ENCODE results near the gene TMEM217. TPM values are rescaled to one million over a fixed set of nuclear protein-coding genes. Genes with fewer than 3 reads are reported as not detected.

The TMEM217 gene
- total and polyA plus RNA-seq, 2 donors (not counting 1 experiment from before 2014, with no cell fraction given), result 0.73 to 1.2 TPM

DNA sequence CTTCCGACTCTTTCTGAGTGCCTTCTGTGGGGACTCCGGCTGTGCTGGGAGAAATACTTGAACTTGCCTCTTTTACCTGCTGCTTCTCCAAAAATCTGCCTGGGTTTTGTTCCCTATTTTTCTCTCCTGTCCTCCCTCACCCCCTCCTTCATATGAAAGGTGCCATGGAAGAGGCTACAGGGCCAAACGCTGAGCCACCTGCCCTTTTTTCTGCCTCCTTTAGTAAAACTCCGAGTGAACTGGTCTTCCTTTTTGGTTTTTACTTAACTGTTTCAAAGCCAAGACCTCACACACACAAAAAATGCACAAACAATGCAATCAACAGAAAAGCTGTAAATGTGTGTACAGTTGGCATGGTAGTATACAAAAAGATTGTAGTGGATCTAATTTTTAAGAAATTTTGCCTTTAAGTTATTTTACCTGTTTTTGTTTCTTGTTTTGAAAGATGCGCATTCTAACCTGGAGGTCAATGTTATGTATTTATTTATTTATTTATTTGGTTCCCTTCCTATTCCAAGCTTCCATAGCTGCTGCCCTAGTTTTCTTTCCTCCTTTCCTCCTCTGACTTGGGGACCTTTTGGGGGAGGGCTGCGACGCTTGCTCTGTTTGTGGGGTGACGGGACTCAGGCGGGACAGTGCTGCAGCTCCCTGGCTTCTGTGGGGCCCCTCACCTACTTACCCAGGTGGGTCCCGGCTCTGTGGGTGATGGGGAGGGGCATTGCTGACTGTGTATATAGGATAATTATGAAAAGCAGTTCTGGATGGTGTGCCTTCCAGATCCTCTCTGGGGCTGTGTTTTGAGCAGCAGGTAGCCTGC lies 83.2 kb downstream of the TMEM217 start:
- POLR2A ChIA-PET, result interaction anchor here (0.5 to 0.7 kb wide), 2 partner anchors 13 to 707 kb away, joined by 3 read pairs; no protein-coding TSS in a partner anchor
- no peak overlapping the region for H3K27ac ChIP-seq (ENCODE audit: low read length in 2 of 2)

More for the DNA sequence above, 83.2 kb downstream of the TMEM217 start:
- ATAC-seq (ENCODE audit: low read depth) (no peak), DNase-seq (no peak)
- TF ChIP-seq, protein P1, sequence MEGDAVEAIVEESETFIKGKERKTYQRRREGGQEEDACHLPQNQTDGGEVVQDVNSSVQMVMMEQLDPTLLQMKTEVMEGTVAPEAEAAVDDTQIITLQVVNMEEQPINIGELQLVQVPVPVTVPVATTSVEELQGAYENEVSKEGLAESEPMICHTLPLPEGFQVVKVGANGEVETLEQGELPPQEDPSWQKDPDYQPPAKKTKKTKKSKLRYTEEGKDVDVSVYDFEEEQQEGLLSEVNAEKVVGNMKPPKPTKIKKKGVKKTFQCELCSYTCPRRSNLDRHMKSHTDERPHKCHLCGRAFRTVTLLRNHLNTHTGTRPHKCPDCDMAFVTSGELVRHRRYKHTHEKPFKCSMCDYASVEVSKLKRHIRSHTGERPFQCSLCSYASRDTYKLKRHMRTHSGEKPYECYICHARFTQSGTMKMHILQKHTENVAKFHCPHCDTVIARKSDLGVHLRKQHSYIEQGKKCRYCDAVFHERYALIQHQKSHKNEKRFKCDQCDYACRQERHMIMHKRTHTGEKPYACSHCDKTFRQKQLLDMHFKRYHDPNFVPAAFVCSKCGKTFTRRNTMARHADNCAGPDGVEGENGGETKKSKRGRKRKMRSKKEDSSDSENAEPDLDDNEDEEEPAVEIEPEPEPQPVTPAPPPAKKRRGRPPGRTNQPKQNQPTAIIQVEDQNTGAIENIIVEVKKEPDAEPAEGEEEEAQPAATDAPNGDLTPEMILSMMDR (IDR thresholded peaks at IDR 0.05), result no peak
- TF ChIP-seq EZH2 (IDR thresholded peaks at IDR 0.05; ENCODE audit: borderline replicate concordance, insufficient read depth, low read depth, low read length, poor library complexity, severe bottlenecking), result no peak
- Histone ChIP-seq H3K27me3 (replicated peaks in 1 of 4; ENCODE audit: control extremely low read depth in 1 of 4, control insufficient read depth in 3 of 4, insufficient read depth in 4 of 4, low read length in 3 of 4) (no peaks in the 10 kb centered on the region), H4K20me1 (ENCODE audit: control insufficient read depth, insufficient read depth, low read length, poor library complexity, severe bottlenecking) (peaks cover 36% of the 10 kb centered on the region), H3K36me3 (replicated peaks in 1 of 2; ENCODE audit: control extremely low read depth in 1 of 2, control insufficient read depth in 1 of 2, extremely low read depth in 1 of 2, insufficient read depth in 2 of 2, low read length in 1 of 2) (peaks cover 0 to 29% of the 10 kb centered on the region in 2 experiments), H3K9ac (ENCODE audit: low read length) (no peak overlapping the region), H3K4me1 (ENCODE audit: control insufficient read depth in 2 of 2, insufficient read depth in 2 of 2, low read length in 2 of 2) (peaks cover 68 to 73% of the 10 kb centered on the region in 2 donors), H3K9me3 (ENCODE audit: control extremely low read depth in 1 of 3, control insufficient read depth in 2 of 3, insufficient read depth in 1 of 3, low read length in 2 of 3) (no peaks in the 10 kb centered on the region), H3K79me2 (ENCODE audit: control insufficient read depth, insufficient read depth, low read length) (peaks cover 23% of the 10 kb centered on the region), H2AFZ (ENCODE audit: insufficient read depth, low read depth, low read length, poor library complexity, severe bottlenecking) (no peak overlapping the region), H3K4me3 (ENCODE audit: control extremely low read depth in 1 of 5, extremely low read depth in 1 of 5, insufficient read depth in 1 of 5, low read depth in 2 of 5, low read length in 4 of 5) (no peak overlapping the region), H3K4me2 (replicated peaks; ENCODE audit: low read depth, low read length, poor library complexity, severe bottlenecking) (peak overlapping the region; percentile 65)
- Mint-ChIP-seq H3K4me1 (peaks cover 69% of the 10 kb centered on the region), H3K4me3 (peak overlapping the region; percentile 21), H3K27me3 (no peaks in the 10 kb centered on the region), H3K27ac (no peak overlapping the region), H3K9me3 (ENCODE audit: insufficient read depth) (no peaks in the 10 kb centered on the region)
- CTCF ChIA-PET, result interaction anchor here (1.0 to 16.6 kb wide), 7 partner anchors 33 to 409 kb away, joined by 3 to 510 read pairs (median 21); partner anchors contain the start of gene MTCH1
- WGBS (ENCODE audit: insufficient coverage), result 92% methylated on average over 2 of the region's 10 CpGs
- intact Hi-C loops (cut with micrococcal nuclease), result loop anchor here (10.0 kb wide), 2 partner anchors 490 to 580 kb away; partner anchors contain the start of gene SRSF3

All from B cell (primary cell).